Stimulated activated CD8-positive, alpha-beta memory T cell treated with anti-CD3 and anti-CD28 coated beads, Interleukin-15, amount 100 ng/mL, for 24 hours (primary cell): ENCODE results near the gene MISP3.

Experiments used
- DNase-seq: peaks from one replicate; pipeline ENCODE4 v3.0.0-alpha.2; 2020; ENCODE audit warnings: low read depth

MISP3 gene

GRCh38 chr19:14080887-14081796 lies 8.6 kb downstream of the MISP3 start:
- DNase-seq = peak; percentile 97

GRCh38 chr19:14081797-14082674 lies 9.4 kb downstream of the MISP3 start:
- no peak for DNase-seq

GRCh38 chr19:14082675-14082960 lies 10.0 kb downstream of the MISP3 start:
- DNase-seq = no peak

GRCh38 chr19:14085309-14085995 lies 12.9 kb downstream of the MISP3 start, which contains the start of gene C19orf67:
Gene C19orf67 (minus strand): TSS chr19:14085783. CDS start chr19:14085627, 156 bp downstream.
- DNase-seq = no peak

DNA sequence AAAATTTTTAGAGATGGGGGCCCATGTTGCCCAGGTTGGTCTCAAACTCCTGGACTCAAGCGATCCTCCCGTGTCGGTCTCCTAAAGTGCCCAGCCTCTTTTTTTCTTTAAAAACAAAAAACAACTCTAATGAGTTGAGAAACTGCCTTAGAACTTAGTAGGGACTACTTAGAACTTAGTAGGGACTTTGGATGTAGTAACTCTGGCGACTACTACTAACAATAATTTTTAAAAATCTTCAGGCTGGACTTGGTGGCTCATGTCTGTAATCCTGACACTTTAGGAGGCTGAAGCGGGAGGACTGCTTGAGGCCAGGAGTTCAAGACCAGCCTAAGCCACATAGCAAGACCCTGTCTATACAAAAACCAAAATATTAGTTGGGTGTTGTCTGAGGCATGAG lies 13.5 kb downstream of the MISP3 start:
- no peak for DNase-seq

DNA sequence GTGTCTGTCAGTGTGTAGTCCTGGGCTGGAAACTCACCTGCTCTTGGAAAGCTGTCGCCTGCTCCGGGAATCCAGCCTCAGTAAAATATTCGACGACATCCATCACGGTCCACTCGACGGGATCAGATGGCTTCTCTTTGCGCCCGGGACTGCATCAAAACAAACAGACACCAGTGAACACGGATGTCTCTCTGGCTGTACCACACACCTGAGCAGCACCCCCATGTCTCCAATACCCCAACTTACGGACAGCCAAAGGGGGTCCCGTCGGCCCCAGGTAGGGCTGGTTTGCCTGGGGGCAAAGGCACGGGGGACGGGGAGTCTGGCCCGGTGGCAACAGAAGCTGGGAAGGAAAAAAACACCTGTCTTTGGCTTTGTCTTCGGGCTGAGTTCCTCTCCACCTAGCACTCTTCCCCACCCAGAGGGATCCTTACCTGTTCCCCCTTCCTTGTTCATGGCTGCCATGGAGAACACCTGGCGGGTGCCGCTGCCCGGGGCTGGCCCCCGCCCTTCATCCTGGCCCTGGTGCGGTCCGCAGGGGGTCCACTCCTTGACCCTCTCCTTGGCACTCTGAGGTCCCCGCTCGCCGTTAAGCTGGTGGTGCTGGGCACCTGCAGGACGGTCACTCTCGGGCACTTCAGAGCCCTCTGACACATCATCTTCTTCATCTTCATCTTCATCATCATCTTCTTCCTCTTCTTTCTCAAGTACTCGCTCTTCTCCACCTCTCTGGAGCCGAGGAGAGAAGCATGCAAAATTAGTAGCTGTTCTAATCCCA lies 16.2 kb downstream of the MISP3 start:
- DNase-seq = no peak

DNA sequence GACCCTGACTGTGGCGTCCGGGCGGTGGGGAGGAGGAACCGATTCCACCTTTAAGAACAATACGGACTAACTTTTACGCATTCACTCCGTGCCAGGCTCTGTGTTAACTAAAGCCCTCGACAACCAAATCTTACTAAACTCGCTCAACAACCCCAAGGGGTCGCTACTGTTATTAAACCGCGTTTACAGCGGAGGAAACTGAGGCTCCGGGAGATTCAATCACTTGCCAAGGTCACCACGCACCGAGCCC lies 16.8 kb downstream of the MISP3 start:
- DNase-seq = no peak

DNA sequence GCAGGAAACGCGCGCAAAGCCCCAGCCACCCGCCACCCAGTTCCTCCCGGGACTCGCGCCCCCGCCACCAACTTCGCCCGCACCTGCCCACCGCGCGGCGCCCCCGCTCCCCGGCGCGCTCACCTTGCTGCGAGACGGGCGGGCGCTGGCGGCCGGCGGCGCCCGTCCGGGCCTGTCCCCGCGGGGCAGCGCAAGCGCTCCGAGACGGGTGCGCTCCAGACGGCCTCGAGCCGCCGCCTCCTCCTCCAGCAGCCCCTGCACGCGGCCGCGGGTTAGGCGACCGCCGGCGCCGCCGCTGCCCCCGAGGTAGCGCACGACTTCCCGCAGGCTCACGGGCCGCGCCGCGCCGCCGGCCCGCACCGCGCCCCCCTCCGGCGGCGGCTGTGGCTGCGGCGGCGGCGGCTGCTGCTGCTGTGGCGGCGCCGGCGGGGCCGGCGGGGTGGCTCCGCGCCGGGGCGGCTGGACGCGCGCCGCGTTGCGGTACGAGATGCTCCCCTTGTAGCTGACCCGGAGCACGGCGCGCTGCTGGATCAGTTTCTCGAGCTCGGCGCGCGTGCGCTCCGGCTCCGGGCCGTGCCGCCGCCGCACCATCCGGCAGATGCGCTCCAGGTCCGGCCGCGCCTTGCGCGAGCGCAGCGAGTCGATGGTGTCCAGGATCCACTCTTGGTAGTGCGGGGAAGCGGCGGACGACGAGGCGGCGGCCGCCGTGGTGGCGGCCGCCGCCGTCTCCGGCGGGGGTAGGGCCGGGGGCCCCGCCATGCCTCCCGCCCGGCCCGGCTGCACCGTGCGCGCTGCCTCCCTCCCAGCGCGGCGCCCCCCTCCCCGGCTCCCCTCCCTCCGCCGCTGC lies 17.3 kb downstream of the MISP3 start:
- no peak for DNase-seq

DNA sequence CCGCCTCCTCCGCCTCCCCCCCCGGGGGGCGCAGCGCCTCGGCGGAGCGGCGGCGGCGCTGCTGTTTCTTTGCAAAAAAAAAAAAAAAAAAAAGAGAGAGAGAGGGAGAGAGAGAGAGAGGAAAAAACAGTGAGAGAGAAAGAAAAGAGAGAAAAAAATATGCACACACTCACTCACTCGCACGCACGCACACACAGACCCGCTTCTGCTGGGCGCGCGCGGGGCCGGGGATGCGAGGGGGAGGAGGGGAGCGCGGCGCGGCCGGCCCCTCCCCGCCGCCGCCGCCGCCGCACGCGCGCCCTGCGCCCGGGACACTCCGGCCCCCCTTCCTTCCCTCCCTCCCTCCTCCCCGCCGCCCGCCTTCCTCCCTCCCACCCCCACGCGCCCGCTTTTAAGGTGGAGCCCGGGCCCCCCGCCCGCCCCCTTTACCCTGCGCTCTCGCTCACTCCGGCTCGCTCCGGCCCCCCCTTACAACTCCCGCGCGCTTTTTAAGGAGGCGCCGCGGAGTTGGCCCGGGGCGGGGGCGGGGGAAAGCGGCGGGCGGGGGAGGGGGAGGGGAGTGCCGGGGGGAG lies 18.0 kb downstream of the MISP3 start, which contains the start of gene SAMD1:
Gene SAMD1 (minus strand): TSS at position 243 of the 572 bp plus-strand sequence.
- peak; percentile 64 for DNase-seq

DNA sequence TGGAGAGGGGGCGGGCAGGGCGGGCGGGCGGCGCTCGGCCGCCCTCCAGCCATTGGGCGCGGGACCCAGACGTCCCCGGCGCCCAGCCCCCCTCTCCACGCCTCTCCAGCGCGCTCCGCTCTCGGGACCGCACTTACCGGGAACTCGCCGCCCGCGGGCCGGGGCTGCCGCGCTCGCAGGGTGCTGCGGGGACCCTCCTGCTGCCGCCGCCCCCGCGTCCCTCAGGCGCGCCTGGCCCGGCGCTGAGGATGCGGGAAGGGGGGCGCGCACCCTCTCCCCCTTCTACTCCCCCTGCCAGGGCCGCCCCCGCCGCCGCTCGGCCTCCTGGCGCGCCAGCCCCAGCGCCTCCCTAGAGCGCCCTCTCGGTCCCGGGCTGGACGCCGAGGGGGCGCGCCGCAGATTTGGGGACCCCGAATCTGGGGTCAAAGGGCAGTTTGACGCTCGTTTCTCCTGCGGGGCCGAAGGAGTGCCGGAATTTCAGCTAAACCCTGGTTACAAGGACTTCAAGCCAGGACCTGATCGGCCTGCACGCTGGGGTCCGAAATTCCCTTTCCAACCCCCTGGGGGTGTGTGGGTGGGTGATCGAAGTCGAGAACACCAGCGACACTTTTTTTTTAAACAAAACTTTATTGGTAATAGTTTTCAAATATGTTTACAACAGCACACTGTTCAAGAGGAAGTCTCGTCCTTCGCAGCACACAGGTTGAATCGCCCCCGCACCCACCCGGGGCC lies 18.7 kb downstream of the MISP3 start:
- peak; percentile 26 for DNase-seq

DNA sequence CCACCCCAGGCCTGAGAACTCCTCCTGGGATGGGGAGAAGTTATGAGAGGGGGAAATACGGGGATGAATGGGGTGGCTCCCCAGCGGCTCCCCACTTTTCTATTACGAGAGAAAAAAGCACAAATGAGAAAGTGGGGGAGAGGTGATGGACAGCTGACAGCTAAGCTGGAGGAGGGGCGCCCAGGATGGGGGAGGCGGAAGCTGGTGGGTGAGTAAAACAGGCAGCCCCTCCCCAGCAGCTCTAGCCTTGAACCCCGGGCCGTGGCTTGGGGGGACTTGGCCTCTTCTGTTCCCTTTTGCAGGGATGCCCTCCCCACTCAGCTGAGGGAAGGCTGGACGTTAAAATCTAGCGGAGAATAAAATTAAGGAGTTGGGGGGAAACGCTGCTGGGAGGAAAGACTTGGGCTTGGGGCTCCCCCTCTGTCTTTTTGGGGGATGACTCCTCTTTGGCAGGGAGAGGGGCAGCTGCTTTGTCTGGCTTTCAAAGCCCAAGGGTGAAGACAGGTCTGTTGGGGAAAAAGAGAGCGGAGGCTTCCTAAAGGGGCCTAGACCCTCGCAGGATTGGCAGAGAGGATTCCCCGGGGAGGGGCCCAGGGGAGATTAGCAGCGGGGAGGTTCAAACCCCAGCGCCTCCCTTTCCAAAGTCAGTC lies 19.4 kb downstream of the MISP3 start:
- DNase-seq = no peak

DNA sequence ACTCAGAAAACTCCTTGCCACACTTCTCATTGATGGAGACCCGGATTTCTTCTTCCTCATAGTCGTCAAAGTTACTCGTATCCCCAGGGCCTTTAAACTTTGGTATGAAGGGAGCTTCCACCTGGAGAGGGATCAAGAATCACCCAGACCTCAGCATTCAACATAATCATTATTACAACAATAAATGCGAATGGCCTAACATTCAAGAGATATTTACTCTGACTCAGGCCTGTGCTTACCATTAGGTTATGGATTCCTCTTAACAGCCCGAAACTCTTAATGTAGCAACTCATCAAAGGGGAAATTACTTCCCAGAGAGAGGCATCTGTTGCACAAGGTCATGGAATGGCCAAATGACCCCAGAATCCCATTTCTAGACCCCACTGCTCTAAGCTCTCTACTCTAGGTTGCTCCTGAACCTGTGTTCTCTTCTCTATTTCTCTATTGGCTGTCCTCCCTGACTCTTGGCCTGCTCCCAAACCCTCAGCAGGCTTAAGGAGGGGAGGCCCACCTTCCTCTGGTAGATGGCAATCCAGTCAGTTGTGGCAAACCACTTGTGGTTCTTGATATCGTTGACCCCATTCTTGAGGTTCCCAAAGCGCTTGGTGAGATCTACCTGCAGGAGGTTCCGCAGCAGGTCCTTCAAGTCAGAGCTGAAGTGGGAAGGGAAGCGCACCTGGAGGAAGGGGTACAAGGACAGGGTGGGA lies 20.7 kb downstream of the MISP3 start:
- DNase-seq = no peak

GRCh38 chr19:14094854-14095253 lies 22.3 kb downstream of the MISP3 start:
- no peak for DNase-seq

DNA sequence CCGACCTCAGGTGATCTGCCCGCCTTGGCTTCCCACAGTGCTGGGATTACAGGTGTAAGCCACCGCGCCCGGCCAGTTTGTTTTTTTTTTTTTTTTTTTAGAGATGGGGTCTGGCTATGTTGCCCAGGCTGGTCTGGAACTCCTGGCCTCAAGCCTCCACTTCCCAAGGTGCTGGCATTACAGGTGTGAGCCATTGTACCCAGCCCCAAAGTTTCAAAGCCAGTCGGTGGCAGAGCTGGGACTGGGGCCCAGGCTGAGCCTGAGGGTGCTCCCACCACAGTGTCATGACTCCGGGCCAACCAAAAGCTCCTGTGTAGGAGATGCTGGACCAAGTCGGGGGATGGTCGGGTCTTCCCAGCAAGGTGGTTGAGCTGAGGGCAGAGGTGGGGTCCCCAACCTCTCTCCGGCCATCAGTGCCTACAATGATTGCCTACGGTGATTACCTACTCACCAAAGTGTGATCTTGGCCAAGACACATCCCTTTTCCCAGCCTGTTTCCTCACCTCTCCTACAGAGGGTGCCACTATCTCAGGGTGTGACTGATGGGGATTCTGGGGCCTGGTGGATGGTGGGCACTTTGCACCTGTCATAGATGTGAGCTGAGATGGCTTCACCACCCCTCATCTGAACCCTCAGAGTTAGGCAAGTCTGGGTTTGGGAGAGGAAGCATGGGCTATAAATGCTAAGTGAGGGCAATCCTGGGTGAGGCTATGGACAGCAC lies 23.8 kb downstream of the MISP3 start:
- DNase-seq = no peak

DNA sequence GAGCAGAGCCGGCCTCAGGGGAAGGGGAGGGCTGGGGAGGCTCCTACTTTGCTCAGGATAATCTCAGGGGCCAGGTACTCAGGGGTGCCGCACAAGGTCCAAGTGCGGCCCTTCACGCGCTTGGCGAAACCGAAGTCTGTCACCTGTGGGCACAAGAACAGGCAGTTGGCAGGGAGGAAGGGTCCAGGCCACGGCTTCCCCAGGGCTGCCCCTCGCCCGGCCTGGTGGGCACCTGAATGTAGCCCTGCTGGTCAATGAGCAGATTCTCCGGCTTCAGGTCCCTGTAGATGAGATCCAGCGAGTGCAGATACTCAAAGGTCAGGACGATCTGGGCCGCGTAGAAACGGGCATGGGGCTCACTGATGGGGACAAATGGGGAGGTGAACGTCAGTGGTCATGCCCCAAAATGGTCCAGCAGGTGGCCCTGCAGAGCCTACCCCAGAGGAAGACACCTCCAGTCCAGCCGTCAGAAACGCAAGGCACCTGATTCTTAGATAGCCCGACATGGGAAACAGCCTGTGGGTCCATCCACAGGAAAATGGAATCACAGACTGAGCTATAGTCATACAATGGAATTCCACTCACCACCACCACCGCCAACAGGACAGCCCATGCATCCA lies 25.1 kb downstream of the MISP3 start:
- DNase-seq = no peak

- DNase-seq = no peak
Measured at GRCh38 chr19:14101003-14101545, 28.5 kb downstream of the MISP3 start.

DNA sequence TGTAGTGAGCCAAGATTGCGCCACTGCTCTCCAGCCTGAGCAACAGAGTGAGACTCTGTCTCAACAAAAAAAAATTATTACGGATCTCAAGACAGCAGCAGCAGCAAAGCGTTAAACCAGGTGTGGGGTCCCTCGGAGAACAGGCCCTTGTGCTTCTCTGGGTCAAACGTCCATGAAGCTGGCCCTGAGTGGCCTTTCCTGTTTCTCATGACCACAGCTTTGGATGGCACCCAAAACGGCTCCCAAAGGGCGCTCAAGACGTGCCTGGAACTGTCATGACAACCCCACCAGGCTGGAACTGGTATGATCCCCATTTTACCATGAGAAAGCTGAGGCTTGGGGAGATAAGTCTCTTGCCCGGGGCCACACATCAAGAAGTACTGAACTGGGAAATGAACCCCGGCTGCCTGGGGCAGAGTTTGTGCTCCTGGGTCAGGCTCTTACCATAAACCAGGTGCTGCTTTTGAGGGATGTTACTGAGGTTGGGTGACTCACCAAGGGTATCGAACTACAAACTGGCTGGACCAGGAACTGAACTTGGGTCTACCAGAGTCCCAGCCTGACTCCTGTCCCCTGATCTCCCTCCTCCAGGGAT lies 29.6 kb downstream of the MISP3 start:
- DNase-seq = no peak
